H7 (cell line): Measurements from ENCODE around the gene MAMLD1. TPM values are rescaled to one million over a fixed set of nuclear protein-coding genes. Genes with fewer than 3 reads are reported as not detected.

Experiments used
- DNase-seq: peaks from one replicate; pipeline ENCODE4 v3.0.0; 2012
- H3K27me3 ChIP-seq: 2 replicates; pipeline ENCODE4 v1.6.0; 2011; ENCODE audit warnings: mild to moderate bottlenecking, low read length; ENCODE audit not compliant: control insufficient read depth, insufficient read depth
- H3K36me3 ChIP-seq: replicated peaks from 2 replicates; pipeline ENCODE4 v1.5.1; 2011; ENCODE audit warnings: low read length; ENCODE audit not compliant: control insufficient read depth, insufficient read depth
- H3K4me3 ChIP-seq: 2 replicates; pipeline ENCODE4 v1.5.1; 2011; ENCODE audit warnings: low read depth, mild to moderate bottlenecking, control low read depth, low read length, moderate library complexity; ENCODE audit not compliant: insufficient read depth
- total RNA-seq: library from RNA; depleted of rRNA; stranded (reverse); fragments of >200 nt; shearing (Covaris generic); gene quantifications from 2 replicates; pipeline ENCODE4 v1.2.3, GENCODE V29; 2014

Gene MAMLD1
- total RNA-seq, 1 experiment from 2014 or later, result 0.31 TPM

DNA sequence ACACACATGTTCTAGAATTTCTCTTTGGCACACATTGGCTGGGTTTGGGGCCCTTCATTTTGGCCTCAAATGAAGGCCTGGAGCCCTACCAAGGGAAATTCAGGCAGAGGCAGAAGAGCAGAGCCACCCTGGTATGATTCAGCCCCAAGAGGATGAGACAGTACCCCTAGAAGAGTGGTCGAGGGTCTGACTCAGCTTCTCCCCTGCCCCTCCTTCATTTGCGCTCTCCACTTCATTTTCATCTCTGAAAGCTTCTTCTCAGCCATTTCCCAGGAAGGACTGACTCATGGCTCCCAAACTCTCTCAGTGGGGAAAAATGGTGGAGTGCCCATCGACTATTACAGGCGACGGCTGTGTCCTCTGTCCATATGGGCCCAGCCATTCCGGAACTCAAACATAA, 43.5 kb downstream of the MAMLD1 start:
- Histone ChIP-seq H3K36me3 (no peaks in the 10 kb centered on the region), H3K4me3 (no peak overlapping the region), H3K27me3 (no peaks in the 10 kb centered on the region)
- DNase-seq, result no peak

DNA sequence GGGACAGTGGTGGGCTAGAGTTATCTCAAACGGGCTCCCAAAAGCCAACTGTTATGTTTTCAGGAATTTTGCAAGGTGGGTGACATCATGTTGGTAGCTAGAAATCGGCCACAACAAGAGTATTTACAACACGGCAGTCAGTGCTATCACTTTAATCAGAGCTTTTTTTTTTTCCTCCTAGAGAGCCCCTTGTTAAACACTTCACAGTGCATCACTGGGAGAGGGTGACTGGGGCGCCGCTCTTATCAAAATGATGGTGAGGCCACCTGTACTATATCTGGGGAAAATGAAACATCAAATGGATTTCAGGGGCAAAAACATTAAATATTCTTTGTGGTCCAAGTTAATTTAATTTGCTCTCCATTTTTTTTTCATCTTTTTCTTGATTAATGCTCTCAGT, 44.9 kb downstream of the MAMLD1 start:
- no peaks in the 10 kb centered on the region for H3K27me3 ChIP-seq
- no peaks in the 10 kb centered on the region for H3K36me3 ChIP-seq
- H3K4me3 ChIP-seq, result no peak overlapping the region
- DNase-seq, result no peak

DNA sequence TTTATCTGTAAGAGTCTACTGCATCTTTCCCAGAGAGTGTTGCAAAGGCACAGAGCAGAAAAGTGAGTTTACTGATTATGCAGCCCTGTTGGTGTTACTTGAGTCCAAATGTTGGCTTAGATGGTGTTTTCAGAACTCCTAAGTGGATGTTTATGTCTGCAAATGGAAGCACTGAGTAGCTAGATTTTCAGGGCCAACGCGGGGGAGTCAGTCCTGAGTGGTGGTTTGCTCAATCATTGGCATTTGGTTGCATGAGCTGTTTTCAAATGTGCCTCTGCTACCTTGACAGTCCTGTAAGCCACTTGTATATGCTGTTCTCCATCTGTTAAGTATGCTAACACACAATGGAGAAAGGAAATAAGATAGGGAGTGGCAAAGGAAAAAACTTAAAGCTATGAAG, 45.4 kb downstream of the MAMLD1 start:
- H3K4me3 ChIP-seq, result no peak overlapping the region
- no peak for DNase-seq
- no peaks in the 10 kb centered on the region for H3K27me3 ChIP-seq
- no peaks in the 10 kb centered on the region for H3K36me3 ChIP-seq

DNA sequence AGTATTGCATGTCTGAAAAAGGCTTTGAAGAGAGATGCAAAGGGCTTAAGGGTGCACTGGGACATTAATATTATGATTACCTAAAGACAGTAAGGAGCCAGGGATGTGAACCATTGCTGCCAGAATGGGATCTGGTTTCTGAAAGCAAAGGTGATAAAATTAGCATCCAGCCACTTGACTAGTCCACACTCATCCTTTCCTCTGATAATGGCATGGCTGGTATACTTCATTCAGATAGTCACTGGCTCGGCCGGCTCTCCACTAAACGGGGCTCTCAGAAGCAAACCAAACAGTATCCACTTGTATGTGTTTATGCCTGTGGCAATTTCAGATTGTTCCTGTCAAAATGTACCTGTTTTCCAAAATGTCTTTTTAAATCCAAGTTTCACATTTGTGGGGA, 46.4 kb downstream of the MAMLD1 start:
- Histone ChIP-seq H3K36me3 (no peaks in the 10 kb centered on the region), H3K4me3 (no peak overlapping the region), H3K27me3 (no peaks in the 10 kb centered on the region)
- no peak for DNase-seq

DNA sequence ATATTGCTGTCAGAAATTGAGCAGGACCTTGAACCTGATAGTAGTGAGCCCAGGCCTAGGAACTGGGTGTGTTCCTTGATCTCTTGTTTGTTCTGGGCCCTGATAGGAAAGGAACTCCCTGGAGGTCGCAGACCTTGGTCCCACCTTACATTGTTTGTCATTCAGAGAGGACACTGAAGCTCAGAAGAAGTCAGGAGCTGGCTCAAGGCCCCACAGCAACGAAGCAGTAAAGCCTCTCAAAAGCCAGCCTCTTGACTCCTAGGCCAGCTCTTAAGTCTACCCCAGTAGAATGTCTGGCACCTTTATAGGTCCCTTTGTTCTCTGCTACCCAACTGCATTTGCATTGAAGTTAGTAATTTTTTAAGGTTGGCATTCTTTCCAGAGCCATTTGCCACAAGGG, 46.8 kb downstream of the MAMLD1 start:
- DNase-seq, result no peak
- Histone ChIP-seq H3K27me3 (no peaks in the 10 kb centered on the region), H3K36me3 (no peaks in the 10 kb centered on the region), H3K4me3 (no peak overlapping the region)

DNA sequence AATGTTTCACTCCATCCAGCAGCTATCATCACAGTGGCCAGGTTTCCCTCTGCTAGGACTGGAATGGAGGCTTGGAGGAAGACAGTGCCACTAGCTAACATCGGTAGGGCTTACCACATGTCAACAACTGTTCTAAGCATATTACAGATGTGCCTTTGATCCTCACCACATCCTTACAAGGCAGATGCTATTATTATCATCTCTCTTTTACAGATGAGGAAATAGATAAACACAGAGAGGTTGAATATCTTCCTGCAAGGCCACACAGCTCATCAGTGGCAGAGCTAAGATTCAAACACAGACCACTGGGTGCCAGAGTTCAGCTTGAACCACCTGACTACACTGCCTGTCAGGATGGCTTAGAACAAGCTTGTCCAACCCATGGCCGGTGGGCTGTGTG, 47.4 kb downstream of the MAMLD1 start:
- H3K27me3 ChIP-seq, result no peaks in the 10 kb centered on the region
- DNase-seq, result no peak
- no peaks in the 10 kb centered on the region for H3K36me3 ChIP-seq
- no peak overlapping the region for H3K4me3 ChIP-seq

DNA sequence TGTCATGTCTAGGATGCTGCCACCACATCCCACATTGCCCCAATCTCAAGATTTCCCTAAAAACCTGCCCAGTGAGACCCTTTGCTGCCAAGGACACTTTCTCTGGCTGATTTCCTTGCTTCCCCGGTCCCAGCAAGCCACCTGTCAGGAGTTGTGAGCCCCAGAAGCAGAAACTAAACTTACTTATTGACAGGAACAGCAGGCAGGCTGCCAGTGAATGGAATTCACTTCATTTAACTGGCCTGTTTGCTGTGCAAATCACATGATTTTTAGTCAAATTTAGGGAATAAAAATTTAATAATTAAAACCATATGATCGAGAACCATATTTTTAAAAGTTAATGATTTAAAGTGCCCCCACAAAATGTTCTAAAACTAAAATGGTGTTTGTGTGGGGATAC, 48.5 kb downstream of the MAMLD1 start:
- no peaks in the 10 kb centered on the region for H3K36me3 ChIP-seq
- H3K27me3 ChIP-seq, result no peaks in the 10 kb centered on the region
- H3K4me3 ChIP-seq, result no peak overlapping the region
- no peak for DNase-seq

DNA sequence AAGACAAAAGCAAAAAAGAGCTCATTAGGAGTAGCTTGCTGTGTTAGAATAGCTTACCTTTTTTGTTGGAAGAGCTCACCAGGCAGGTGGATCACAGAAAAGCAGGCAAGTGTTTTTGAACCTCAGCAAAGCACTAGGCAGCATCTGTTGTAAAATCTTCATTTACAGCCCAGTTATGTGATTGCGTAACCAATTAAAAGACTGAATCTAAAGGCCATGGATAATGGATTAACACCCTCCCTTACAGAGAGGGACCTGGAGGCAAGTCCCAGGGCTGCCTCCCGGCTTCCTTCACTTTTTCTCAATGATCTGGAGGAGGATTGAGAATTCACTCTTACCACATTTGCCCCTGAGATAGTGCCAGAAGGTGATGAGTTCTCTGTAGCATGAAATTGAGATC, 51.1 kb downstream of the MAMLD1 start:
- no peak overlapping the region for H3K4me3 ChIP-seq
- no peaks in the 10 kb centered on the region for H3K27me3 ChIP-seq
- H3K36me3 ChIP-seq, result no peaks in the 10 kb centered on the region
- no peak for DNase-seq

DNA sequence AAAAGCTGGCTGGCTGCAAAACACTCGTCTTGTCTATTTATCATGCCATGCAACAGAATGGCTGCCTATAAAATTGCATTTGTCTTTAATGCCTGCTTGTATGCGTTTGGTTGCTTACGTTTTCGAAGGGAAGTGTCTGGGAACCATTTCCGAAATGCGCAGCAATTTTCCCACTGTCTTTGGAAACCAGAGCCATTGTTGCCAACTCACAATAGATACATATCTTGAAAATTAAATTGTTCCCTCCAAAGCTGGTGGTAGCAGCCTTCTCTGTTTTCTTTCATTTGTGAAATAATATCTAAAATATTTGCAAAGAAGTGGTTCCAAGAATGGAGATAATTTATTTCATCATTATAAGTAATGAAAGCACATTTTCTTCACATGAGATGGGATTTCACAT, 53.4 kb downstream of the MAMLD1 start:
- H3K27me3 ChIP-seq, result no peaks in the 10 kb centered on the region
- DNase-seq, result no peak
- no peaks in the 10 kb centered on the region for H3K36me3 ChIP-seq

DNA sequence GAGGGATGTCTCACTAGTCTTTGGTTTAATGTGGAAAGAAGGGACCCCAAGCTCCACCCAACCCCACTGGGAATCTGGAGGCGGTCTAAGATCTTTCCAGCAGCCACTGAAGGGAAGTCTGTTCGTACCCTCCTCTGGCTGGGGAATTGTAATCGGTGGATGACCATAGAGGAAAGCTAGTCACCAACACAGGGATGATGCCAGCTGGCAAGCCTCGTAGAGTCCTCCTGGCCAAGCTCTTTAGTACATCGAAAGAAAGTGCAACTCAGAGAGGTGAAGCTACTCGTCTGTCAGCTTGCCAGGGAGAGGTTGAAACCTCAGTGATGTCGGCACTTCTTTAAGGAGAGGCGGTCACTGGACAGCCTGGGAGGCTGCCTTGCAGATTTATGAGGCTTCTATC, 58.7 kb downstream of the MAMLD1 start:
- Histone ChIP-seq H3K4me3 (no peak overlapping the region), H3K27me3 (no peaks in the 10 kb centered on the region), H3K36me3 (no peaks in the 10 kb centered on the region)
- DNase-seq, result no peak

More for the DNA sequence above, 53.4 kb downstream of the MAMLD1 start:
- H3K4me3 ChIP-seq, result no peak overlapping the region

DNA sequence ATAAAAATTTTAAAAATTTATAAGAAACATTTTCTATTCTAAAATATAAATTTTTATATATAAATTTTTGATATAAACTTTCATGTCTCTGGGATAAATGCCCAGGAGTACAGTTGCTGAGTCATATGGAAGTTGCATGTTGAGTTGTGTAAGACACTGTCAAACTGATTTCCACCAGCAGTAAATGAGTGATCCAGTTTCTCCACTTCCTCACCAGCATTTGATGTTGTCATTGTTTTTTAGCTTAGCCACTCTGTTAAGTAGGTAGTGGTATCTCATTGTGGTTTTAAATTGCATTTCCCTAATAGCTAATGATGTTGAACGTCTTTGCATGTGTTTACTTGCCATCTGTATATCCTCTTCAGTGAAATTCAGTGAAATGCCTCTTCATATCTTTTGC, 66.5 kb downstream of the MAMLD1 start:
- H3K36me3 ChIP-seq, result no peaks in the 10 kb centered on the region
- H3K27me3 ChIP-seq, result no peaks in the 10 kb centered on the region
- no peak for DNase-seq
- H3K4me3 ChIP-seq, result no peak overlapping the region

DNA sequence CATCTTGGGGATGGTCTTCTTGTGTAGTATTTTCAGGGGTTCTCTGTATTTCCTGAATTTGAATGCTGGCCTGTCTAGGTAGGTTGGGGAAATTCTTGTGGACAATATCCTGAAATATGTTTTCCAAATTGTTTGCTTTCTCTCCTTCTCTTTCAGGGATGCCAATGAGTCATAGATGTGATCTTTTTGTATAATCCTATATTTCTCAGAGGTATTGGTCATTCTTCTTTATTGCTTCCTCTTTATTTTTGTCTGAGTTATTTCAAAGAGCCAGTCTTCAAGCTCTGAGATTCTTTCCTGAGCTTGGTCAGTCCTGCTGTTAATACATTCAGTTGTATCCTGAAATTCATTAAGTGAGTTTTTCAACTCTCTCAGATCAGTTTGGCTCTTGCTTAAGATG, 73.1 kb downstream of the MAMLD1 start:
- no peak for DNase-seq
- Histone ChIP-seq H3K4me3 (no peak overlapping the region), H3K36me3 (no peaks in the 10 kb centered on the region), H3K27me3 (no peaks in the 10 kb centered on the region)

DNA sequence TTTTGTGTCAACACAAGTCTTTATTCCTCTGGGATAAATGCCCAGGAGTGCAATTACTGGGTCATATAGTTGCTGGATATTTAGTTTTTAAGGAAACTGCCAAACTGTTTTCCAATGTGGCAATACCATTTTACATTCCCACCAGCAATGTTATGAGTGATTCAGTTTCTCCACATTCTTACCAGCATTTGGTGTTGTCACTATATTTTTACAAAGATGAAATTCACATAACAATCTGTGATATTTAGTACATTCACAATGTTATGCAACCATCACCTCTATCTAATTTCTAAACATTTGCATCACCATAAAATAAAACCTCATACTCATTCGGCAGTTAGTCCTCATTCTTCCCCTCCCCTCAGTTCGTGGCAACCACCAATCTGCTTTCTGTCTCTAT, 75.0 kb downstream of the MAMLD1 start:
- Histone ChIP-seq H3K27me3 (no peaks in the 10 kb centered on the region), H3K4me3 (no peak overlapping the region), H3K36me3 (no peaks in the 10 kb centered on the region)
- no peak for DNase-seq

DNA sequence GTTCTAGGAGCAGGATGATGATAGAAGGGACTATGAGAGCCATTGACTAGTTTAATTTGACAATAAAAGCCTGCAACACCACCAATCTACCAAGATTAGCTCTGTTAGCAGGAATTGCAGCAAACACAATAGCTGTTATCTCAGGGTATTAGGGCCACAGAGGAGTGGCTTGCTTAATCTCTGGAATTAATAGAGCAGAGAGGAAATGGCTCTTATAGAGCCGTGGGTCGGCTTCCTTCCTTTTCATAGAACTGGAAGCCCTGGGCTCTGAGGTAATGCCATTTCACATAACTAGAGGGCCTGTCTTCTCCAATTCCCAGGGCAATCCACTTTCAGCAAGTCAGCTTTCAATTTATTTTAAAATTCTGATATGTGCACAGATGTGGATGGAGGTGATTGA, 83.0 kb downstream of the MAMLD1 start:
- Histone ChIP-seq H3K36me3 (no peaks in the 10 kb centered on the region), H3K27me3 (no peaks in the 10 kb centered on the region), H3K4me3 (no peak overlapping the region)
- no peak for DNase-seq

DNA sequence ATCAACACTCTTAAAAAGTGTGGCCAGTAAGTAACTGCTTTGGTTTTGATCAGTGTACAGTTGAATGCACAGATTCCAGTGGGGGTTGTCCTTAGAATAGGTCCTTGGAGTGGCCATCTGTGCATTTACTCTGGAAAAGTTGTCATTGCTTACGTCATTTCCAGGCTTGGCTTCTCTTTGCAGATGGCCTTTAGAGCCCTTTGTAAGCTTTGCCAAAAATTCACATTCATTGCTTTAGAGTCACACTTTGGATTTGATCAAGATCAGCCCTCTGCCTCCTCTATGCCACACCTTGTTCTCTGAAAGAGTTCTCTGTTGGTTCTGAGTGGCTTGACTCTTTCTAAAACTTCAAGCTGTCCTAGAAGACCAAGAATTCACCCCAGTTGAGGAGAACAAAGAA, 83.9 kb downstream of the MAMLD1 start:
- Histone ChIP-seq H3K27me3 (no peaks in the 10 kb centered on the region), H3K36me3 (no peaks in the 10 kb centered on the region), H3K4me3 (no peak overlapping the region)
- no peak for DNase-seq

DNA sequence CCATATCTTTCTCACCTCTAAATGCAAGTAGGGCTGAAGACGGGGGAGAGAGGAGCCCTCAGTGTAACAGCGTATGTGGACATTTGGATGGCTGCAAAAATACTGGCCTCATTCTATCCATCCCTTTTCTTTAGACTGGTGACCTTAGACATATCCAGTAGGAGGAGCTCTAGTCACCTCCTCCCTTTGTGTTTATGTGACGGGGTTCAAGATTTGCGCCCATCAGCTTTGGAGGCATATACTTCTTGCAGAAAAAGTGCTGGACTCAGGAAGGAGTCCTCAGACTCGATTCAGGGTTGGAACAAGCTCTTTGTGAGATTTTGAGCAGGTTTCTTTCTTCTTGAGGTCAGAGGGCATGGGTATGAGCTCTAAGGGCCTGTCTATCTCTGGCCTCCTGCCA, 86.2 kb downstream of the MAMLD1 start:
- no peaks in the 10 kb centered on the region for H3K36me3 ChIP-seq
- no peak overlapping the region for H3K4me3 ChIP-seq
- no peaks in the 10 kb centered on the region for H3K27me3 ChIP-seq
- no peak for DNase-seq
